Right hindlimb (tissue), 1 donor: ENCODE data around the gene ADAM10.
A peak's percentile ranks its signal among the peaks of the same experiment; 100 is the strongest.
"Not testable (repeated sequence)": the region's sequence is repeated elsewhere in the genome, so short reads cannot be mapped to it uniquely, and the experiment has no call there.

Experiments used
- DNase-seq: peaks from one replicate; pipeline ENCODE4 v3.0.0-alpha.2; 2018

Gene ADAM10, protein sequence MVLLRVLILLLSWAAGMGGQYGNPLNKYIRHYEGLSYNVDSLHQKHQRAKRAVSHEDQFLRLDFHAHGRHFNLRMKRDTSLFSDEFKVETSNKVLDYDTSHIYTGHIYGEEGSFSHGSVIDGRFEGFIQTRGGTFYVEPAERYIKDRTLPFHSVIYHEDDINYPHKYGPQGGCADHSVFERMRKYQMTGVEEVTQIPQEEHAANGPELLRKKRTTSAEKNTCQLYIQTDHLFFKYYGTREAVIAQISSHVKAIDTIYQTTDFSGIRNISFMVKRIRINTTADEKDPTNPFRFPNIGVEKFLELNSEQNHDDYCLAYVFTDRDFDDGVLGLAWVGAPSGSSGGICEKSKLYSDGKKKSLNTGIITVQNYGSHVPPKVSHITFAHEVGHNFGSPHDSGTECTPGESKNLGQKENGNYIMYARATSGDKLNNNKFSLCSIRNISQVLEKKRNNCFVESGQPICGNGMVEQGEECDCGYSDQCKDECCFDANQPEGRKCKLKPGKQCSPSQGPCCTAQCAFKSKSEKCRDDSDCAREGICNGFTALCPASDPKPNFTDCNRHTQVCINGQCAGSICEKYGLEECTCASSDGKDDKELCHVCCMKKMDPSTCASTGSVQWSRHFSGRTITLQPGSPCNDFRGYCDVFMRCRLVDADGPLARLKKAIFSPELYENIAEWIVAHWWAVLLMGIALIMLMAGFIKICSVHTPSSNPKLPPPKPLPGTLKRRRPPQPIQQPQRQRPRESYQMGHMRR

GRCh38 chr15:58749532-58750337 is at the start of gene ADAM10:
Gene ADAM10, minus strand, starts transcription at chr15:58749707. Its CDS starts 173 bp downstream, at chr15:58749534.
- DNase-seq: peak; percentile 100

- no peak for DNase-seq
Measured at GRCh38 chr15:58797505-58797904, 48.0 kb upstream of the ADAM10 start.

DNA sequence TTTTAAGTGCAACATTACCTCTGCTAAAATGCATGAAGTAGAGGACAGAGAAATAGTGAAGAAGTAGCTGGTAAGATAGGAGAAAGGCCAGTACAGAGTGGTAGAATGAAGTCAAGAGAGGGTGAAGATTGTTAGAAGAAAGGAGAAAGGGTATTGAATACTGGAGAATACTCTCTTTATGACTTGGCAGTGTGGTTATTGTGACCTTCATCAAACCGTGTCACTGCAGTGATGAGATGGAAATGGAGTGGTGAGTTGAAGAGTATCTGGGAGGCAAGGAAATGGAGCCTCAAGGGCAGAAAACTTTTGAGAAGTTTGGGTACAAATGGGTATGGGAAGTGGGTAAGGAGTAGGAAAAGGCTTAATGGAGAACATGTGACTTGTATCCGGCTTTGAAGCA is 46.3 kb upstream of the ADAM10 start:
- no peak for DNase-seq

DNA sequence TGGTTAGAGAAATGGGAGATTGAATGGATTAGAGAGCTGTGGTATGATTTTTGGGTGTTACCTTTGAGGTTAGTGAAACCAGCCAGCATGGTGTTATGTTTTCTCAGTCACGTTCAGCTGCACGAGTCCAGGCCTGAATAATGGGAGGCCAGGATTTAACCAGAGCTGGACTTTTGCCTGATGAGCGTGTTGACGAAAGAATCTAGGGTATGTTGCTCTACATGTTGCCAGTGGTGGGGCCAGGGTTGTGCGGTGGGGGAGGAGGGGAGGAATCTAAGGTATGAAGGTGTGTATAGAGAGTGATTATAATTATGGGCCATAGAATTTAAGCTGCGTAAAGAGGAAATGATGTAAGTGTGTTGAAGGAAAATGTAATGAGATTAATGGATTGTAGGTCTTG is 44.4 kb upstream of the ADAM10 start:
- no peak for DNase-seq

DNA sequence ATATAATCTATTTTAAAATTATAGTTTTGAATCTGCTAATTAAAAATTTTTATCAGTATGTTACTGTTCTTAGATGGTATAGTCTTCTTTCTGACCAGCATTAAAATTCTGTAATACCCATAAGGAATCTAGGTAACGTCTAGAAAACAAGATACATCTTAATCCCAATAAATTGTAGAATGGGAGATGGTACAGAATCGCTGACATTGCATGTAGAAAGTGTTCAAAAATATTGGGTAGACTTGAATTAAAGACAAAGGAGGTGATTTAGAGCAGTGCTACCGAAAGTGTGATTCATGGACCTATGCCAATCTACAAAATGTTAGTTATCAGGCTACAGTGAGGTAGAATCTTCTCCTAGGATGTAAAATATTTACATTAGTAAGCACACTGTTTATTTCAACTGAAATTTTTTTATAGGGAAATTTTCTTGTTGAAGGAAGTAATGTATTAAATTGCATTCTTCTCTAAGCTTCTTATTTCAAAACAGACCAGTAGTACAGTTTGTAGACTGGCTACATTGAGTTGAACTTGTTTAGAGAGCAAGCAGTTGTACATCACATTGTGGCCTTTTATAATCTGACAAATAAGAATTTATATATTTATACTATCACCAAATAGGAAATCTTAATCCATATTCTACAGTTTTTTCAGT is 38.7 kb upstream of the ADAM10 start:
- DNase-seq: no peak

DNA sequence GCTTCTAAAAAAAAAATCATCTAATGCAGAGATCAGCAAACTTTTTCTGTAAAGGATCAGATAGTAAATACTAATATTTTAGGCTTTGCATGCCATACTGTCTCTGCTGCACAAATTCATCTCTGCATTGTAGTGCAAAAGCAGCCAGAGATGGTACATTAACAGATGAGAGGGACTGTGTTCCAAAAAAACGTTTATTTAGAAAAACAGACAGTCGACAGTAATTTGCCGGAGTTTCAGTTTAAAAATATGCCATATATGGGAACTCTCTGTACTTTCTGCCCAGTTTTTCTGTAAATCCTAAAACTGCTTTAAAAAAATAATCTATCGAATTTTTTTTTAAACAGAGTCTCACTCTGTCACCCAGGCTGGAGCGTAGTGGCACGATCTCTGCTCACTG is 35.8 kb upstream of the ADAM10 start:
- no peak for DNase-seq

GRCh38 chr15:58779554-58779953 is 30.0 kb upstream of the ADAM10 start:
- no peak for DNase-seq

- DNase-seq: no peak
Measured at GRCh38 chr15:58777107-58777506, 27.6 kb upstream of the ADAM10 start.

DNA sequence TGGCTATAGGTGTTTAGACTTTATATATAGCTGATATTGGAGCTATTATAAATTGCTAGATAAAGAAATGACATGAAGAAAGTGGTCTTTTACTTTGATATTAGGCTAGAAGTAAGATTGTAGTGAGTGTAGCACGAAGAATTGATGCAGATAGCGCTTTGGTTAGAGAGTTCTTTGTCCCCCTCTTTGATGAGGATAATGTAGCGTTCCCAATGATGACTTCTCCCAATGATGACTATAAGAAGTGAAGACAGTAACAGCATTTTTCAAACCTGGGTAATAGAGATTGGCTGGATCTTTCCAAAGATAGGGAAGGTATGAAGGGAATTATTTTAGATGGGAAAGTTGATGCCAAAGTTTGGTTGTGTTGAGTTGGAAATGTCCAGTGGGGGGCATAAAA is 25.9 kb upstream of the ADAM10 start:
- DNase-seq: no peak

- no peak for DNase-seq
Measured at GRCh38 chr15:58773024-58773423, 23.5 kb upstream of the ADAM10 start.

DNA sequence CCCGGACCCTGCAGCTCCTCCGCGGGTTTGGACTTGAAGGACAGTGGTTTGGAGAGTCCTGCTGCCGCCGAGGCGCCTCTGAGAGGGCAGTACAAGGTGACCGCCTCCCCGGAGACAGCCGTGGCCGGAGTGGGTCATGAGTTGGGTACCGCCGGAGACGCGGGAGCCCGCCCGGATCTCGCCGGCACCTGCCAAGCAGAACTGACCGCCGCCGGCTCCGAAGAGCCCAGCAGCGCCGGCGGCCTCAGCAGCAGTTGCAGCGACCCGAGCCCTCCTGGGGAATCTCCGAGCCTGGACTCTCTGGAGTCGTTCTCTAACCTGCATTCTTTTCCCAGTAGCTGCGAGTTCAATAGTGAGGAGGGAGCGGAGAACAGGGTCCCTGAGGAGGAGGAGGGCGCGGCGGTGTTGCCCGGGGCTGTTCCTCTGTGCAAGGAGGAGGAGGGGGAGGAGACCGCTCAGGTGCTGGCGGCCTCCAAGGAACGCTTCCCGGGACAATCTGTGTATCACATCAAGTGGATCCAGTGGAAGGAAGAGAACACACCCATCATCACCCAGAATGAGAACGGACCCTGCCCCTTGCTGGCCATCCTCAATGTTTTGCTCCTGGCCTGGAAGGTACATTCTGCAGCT is 22.2 kb upstream of the ADAM10 start:
- peak; percentile 54 for DNase-seq

- peak; percentile 99 for DNase-seq
Measured at GRCh38 chr15:58770857-58771620, 21.5 kb upstream of the ADAM10 start, which contains the start of gene MINDY2. Gene MINDY2, plus strand, starts transcription at chr15:58771302. Its CDS starts 94 bp downstream, at chr15:58771396.

- DNase-seq: no peak
Measured at GRCh38 chr15:58770519-58770856, 21.0 kb upstream of the ADAM10 start.

DNA sequence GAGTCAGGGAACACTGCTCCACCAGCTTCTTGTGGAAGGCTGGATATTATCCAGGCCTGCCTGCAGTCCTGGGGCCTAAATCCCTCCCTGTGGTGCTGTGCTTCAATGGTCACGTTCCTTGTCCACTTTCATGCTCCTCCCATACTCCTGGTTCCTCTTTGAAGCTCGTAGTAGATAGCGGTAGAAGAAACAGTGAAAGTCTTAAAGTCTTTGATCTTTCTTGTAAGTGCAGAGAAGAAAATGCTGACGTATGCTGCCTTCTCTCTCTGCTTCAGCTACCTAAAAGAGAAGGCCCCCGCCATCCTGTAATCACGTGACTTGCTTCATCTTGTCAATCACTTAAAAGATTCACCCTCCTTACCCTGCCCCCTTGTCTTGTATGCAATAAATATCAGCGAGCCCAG is 19.1 kb upstream of the ADAM10 start:
- not testable (repeated sequence) for DNase-seq

DNA sequence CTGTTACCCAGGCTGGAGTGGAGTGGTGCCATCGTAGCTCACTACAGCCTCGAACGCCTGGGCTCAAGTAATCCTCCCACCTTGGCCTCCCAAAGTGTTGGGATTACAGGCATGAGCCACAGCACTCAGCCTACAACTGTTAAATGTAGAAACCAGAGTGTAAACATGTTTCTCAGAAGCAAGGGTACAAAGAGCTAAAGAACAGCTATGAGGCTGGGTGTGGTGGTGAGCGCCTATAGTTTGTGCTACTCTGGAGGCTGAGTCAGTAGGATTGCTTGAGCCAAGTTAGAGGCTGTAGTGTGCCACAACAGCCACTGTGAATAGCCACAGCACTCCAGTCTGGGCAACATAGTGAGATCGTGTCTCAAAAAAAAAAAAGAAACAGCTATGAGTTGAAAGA is 16.8 kb upstream of the ADAM10 start:
- no peak for DNase-seq

GRCh38 chr15:58764468-58764867 is 15.0 kb upstream of the ADAM10 start:
- no peak for DNase-seq

DNA sequence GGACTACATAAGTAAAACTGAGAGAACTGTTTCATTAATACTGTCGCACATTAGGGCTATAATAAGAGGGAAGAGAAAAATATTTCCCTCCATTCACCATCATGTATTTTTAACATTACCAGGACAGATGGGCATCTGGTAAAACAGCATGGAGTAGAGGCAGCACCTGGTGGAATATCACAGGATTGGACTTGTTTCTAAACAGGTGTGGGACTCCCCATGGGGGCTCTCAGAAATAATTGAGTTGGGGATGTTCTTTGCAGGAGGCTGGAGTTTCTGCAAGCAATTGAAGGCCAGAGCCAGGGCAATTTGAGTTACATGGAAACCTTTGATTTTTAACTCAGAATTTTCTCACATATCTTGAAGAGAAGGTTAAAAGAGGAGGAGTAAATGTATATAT is 13.2 kb upstream of the ADAM10 start:
- no peak for DNase-seq

DNA sequence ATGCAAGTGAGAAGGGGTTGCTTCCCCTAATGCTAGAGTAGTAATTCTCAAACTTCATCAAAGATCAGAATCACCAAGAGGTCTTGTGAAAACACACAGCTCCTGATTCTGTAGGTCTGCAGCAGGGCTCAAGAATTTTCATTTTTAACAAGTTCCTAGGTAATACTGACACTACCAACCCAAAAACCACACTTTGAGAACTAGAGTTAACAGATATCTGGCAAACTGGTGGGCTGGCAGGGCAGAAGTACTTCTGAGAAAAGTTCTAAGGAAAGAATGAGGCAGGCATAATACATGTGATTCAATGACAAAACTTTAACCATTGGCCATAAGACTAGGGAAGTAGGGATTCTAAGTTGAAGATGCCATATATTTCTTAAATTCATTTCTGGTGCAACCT is 12.8 kb upstream of the ADAM10 start:
- no peak for DNase-seq

GRCh38 chr15:58761010-58761388 is 11.5 kb upstream of the ADAM10 start:
- DNase-seq: no peak

DNA sequence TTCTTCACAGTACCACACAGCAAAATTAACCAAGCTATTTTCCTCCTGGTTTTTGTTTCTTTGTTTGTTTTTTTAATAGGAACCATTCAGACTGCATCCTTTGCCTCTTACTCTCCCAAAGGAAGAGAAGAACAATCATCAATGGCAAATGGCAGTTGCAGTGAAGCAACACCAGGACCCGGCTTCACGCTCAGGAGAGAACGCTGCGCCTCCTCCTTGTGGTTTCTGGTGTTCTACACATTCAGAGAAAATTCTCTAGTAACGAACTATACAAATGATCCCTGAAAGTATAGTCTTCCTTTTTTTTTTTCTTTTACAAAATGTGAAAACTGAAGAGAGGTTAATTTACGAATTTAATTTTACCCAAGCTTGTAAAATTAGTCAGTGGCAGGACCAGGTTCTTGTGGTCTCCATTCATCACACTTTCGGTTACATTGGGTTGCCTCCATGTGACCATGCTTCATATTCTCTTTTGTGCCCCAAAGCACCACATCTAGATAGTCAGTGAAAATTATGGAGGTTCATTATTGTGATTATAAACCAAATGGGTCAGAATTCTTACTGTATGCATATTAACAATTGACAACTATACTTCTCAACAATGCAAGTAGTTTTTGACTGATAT is 11.0 kb upstream of the ADAM10 start:
- DNase-seq: no peak

- no peak for DNase-seq
Measured at GRCh38 chr15:58758141-58758540, 8.6 kb upstream of the ADAM10 start.
